Calu3 (cell line): ENCODE measurements around the gene HEATR9. TPM values are rescaled to one million over a fixed set of nuclear protein-coding genes. Genes with fewer than 3 reads are reported as not detected.

Source experiments
- BruUV-seq: library from RNA; stranded (reverse); fragments of 400-500 nt; replicated peaks from 2 replicates; lab custom pipeline; 2021; lab: Mats Ljungman, UMichigan
- CTCF ChIA-PET: fragments of 300-600 bp; sonication (Branson Sonifier 250); formaldehyde crosslinking; loops from one replicate; lab custom pipeline; 2022; ENCODE audit warnings: antibody characterized with exemption; lab: Charles Lee
- DNase-seq: peaks from one replicate; pipeline ENCODE4 v3.0.0; 2022
- H3K27ac Mint-ChIP-seq: one replicate; pipeline ENCODE4 v1.8.0; 2022; ENCODE audit warnings: mixed read lengths; ENCODE audit not compliant: unreplicated experiment
- H3K27me3 Mint-ChIP-seq: one replicate; pipeline ENCODE4 v1.8.0; 2022; ENCODE audit warnings: mixed read lengths; ENCODE audit not compliant: unreplicated experiment
- H3K36me3 Mint-ChIP-seq: one replicate; pipeline ENCODE4 v1.8.0; 2022; ENCODE audit warnings: mild to moderate bottlenecking, moderate library complexity, mixed read lengths; ENCODE audit not compliant: insufficient read depth, unreplicated experiment
- H3K4me1 Mint-ChIP-seq: one replicate; pipeline ENCODE4 v1.8.0; 2022; ENCODE audit warnings: mild to moderate bottlenecking, low read depth, mixed read lengths; ENCODE audit not compliant: unreplicated experiment
- H3K4me3 Mint-ChIP-seq: one replicate; pipeline ENCODE4 v1.8.0; 2022; ENCODE audit warnings: mild to moderate bottlenecking, low read depth, moderate library complexity, mixed read lengths; ENCODE audit not compliant: unreplicated experiment
- H3K9me3 Mint-ChIP-seq: one replicate; pipeline ENCODE4 v1.8.0; 2022; ENCODE audit warnings: low read depth, mixed read lengths; ENCODE audit not compliant: unreplicated experiment
- intact Hi-C: fragments of 100-400 bp; cut with micrococcal nuclease; formaldehyde crosslinking; loops from one replicate; pipeline ENCODE4 v1.10.0; 2022; ENCODE audit not compliant: unreplicated experiment
- total RNA-seq: library from RNA; stranded (reverse); gene quantifications from 2 replicates; pipeline ENCODE4 v1.2.3, GENCODE V29; 2022
- TF ChIP-seq, protein P1 (sequence below): fragments of 200-600 bp; IDR thresholded peaks from one replicate; pipeline ENCODE4 v1.8.0; 2022; ENCODE audit warnings: antibody characterized with exemption; ENCODE audit not compliant: unreplicated experiment

The HEATR9 gene
- total RNA-seq, 1 experiment from 2014 or later = not detected

DNA sequence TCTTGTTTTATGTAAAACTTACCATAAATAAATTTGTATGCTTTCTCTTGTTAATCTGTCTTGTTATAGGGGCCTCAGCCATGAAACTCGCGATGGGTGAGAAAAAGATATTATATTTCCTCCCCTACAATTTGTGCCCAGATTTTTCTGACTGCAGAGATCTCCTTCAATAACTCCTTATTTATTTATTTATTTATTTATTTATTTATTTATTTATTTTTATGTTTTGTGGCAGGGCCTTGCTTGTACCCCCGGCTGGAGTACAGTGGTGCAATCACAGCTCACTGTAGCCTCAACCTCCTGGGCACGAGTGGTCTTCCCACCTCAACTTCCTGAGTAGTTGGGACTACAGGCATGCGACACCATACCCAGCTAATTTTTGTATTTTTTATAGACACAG is 34.8 kb upstream of the HEATR9 start:
- H3K36me3 Mint-ChIP-seq = no peaks in the 10 kb centered on the region
- no peak overlapping the region for H3K4me3 Mint-ChIP-seq
- no peak for DNase-seq
- TF ChIP-seq, protein P1, sequence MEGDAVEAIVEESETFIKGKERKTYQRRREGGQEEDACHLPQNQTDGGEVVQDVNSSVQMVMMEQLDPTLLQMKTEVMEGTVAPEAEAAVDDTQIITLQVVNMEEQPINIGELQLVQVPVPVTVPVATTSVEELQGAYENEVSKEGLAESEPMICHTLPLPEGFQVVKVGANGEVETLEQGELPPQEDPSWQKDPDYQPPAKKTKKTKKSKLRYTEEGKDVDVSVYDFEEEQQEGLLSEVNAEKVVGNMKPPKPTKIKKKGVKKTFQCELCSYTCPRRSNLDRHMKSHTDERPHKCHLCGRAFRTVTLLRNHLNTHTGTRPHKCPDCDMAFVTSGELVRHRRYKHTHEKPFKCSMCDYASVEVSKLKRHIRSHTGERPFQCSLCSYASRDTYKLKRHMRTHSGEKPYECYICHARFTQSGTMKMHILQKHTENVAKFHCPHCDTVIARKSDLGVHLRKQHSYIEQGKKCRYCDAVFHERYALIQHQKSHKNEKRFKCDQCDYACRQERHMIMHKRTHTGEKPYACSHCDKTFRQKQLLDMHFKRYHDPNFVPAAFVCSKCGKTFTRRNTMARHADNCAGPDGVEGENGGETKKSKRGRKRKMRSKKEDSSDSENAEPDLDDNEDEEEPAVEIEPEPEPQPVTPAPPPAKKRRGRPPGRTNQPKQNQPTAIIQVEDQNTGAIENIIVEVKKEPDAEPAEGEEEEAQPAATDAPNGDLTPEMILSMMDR = no peak
- H3K27me3 Mint-ChIP-seq = peaks cover 13% of the 10 kb centered on the region
- CTCF ChIA-PET = interaction anchor here (1.2 kb wide), 1 partner anchor 12 kb away, joined by 3 read pairs; no protein-coding TSS in a partner anchor
- H3K4me1 Mint-ChIP-seq = peaks cover 24% of the 10 kb centered on the region
- BruUV-seq = no TSS peak
- H3K27ac Mint-ChIP-seq = no peak overlapping the region
- intact Hi-C loops = no loop called here
- no peaks in the 10 kb centered on the region for H3K9me3 Mint-ChIP-seq

DNA sequence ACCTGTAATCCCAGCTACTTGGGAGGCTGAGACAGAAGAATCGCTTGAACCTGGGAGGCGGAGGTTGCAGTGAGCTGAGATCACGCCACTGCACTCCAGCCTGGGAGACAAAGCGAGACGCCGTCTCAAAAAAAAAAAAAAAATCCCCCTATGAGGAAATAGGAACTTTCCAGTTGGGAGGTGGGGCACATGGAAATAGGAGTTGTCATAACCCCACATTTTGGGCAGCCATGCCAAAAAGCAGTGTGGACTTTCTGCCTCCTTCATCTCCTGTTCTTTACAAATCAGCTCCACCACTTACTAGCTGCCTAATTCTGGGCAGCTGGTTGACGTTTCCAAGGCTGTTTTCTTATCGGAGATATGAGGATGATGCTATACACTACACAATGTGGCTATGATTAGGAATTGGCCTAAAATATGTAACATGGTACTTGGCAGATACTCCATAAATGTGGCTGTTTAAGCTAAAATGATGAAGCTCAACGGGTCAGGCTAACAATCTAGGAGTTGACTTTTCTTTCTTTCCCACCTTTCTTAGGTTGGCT is 33.0 kb upstream of the HEATR9 start:
- no TSS peak for BruUV-seq

DNA sequence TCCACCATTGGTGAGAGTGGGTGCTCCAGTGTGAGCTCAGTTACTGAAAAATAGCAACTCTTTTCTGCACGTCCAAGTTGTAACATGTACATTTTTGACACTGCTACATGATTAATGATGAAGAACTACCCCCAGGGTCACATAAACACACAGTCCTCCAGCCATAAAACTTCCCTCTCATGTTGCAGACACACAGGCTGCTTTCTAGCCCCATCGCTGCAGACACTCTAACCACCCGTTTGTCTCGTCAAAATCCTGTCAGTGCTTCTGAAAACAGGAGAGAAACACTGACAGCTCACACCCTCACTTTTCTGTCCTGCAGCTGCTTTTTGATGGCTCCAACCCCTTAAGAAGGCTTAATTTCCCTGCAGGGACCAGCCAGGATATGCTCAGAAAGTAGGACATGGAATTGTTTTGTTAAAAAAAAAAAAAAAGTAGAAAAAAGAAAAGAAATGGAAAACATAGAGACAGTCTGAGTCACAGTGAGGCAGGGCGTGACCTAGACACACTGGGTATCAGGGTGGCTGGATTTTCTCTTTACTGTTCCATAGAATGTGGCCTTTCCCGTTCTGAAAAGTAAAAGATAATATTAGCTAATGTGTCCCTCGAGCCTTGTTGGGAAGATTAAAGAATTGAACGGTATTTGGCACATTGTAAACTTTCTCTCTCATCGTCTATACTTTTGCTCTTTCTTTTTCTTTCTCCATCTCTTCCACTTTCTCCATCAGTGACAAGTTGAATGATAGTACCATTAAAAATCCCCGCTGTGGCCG is 32.2 kb upstream of the HEATR9 start:
- no peak overlapping the region for H3K4me3 Mint-ChIP-seq
- no peaks in the 10 kb centered on the region for H3K9me3 Mint-ChIP-seq
- peaks cover 7% of the 10 kb centered on the region for H3K27me3 Mint-ChIP-seq
- H3K27ac Mint-ChIP-seq = no peak overlapping the region
- no peaks in the 10 kb centered on the region for H3K36me3 Mint-ChIP-seq
- DNase-seq = no peak
- intact Hi-C loops = no loop called here
- CTCF ChIA-PET = interaction anchor here (0.6 to 0.7 kb wide), 2 partner anchors 9 to 55 kb away, joined by 3 read pairs; no protein-coding TSS in a partner anchor
- H3K4me1 Mint-ChIP-seq = peaks cover 32% of the 10 kb centered on the region
- BruUV-seq = no TSS peak
- TF ChIP-seq, protein P1 = no peak

More for the DNA sequence above, 33.0 kb upstream of the HEATR9 start:
- Mint-ChIP-seq H3K27me3 (peaks cover 7% of the 10 kb centered on the region), H3K27ac (no peak overlapping the region), H3K9me3 (no peaks in the 10 kb centered on the region), H3K4me1 (peaks cover 32% of the 10 kb centered on the region), H3K4me3 (no peak overlapping the region), H3K36me3 (no peaks in the 10 kb centered on the region)
- DNase-seq = no peak
- CTCF ChIA-PET = interaction anchor here (0.6 to 0.7 kb wide), 2 partner anchors 54 to 683 kb away, joined by 3 read pairs; no protein-coding TSS in a partner anchor
- TF ChIP-seq, protein P1 = no peak
- intact Hi-C loops = no loop called here

DNA sequence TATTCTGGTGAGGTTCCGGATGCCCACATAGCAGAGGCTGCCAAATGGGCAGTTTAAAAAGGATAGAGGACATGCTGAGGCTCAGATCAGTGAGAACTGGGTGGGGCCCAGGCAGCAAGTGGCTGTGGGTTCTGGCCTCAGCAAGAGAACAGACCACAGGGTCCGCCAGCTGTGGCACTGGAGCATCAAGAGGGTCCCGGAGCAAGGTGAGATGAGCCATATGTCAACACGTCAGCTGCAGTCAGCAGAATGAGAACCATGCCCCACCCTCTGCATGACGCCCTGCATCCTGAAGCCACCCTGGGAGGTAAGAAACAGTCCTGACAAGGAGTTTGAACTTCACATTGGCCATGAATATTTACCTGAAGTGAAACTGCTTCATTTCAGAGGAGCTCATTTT is 31.6 kb upstream of the HEATR9 start:
- no peak for DNase-seq
- intact Hi-C loops = no loop called here
- Mint-ChIP-seq H3K36me3 (no peaks in the 10 kb centered on the region), H3K27me3 (peaks cover 7% of the 10 kb centered on the region), H3K4me3 (no peak overlapping the region), H3K4me1 (peaks cover 32% of the 10 kb centered on the region), H3K9me3 (no peaks in the 10 kb centered on the region), H3K27ac (no peak overlapping the region)
- BruUV-seq = no TSS peak
- TF ChIP-seq, protein P1 = no peak
- CTCF ChIA-PET = interaction anchor here (0.7 kb wide), 1 partner anchor 9 kb away, joined by 3 read pairs; no protein-coding TSS in a partner anchor
